ENCODE measurements around the gene CFAP206.

- TF ChIP-seq, protein P1, sequence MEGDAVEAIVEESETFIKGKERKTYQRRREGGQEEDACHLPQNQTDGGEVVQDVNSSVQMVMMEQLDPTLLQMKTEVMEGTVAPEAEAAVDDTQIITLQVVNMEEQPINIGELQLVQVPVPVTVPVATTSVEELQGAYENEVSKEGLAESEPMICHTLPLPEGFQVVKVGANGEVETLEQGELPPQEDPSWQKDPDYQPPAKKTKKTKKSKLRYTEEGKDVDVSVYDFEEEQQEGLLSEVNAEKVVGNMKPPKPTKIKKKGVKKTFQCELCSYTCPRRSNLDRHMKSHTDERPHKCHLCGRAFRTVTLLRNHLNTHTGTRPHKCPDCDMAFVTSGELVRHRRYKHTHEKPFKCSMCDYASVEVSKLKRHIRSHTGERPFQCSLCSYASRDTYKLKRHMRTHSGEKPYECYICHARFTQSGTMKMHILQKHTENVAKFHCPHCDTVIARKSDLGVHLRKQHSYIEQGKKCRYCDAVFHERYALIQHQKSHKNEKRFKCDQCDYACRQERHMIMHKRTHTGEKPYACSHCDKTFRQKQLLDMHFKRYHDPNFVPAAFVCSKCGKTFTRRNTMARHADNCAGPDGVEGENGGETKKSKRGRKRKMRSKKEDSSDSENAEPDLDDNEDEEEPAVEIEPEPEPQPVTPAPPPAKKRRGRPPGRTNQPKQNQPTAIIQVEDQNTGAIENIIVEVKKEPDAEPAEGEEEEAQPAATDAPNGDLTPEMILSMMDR (IDR thresholded peaks at IDR 0.05; ENCODE audit: poor library complexity, severe bottlenecking), result no peak
- TF ChIP-seq RAD21 (conservative IDR thresholded peaks at IDR 0.05), result no peak
- TF ChIP-seq EP300 (conservative IDR thresholded peaks at IDR 0.05; ENCODE audit: poor library complexity, severe bottlenecking), result no peak
- TF ChIP-seq EZH2 (IDR thresholded peaks at IDR 0.05; ENCODE audit: borderline replicate concordance, insufficient read depth, low read length, poor library complexity, severe bottlenecking), result no peak
Measured at GRCh38 chr6:87373377-87373776, 34.4 kb upstream of the CFAP206 start.

Data from neural cell (in vitro differentiated cells).